ENCODE measurements around the gene RRAS2. TPM values are rescaled to one million over a fixed set of nuclear protein-coding genes. Genes with fewer than 3 reads are reported as not detected.

RRAS2 gene
- polyA plus RNA-seq, 5 donors: 53.9 to 73.8 (median 61.5) TPM

DNA sequence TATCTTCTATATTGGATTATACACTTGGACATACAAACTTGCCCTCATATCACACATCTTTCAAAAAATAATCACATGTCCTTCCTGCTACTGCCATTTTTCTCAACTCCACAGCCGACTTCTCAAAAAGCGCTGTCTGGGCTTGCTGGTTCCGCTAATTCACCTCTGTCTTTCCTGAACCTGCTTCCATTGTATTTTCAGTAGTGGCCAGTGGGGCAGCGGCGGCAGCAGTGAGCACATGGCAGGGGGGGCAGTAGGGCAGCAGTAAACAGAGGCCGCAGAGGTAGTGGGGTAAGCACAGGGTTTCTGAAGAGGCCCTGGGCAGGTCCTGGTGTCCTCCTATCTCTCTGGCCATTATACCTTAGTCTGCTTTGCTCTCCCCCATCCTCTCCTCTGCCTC lies 126.3 kb downstream of the RRAS2 start:
- DNase-seq: no peak

DNA sequence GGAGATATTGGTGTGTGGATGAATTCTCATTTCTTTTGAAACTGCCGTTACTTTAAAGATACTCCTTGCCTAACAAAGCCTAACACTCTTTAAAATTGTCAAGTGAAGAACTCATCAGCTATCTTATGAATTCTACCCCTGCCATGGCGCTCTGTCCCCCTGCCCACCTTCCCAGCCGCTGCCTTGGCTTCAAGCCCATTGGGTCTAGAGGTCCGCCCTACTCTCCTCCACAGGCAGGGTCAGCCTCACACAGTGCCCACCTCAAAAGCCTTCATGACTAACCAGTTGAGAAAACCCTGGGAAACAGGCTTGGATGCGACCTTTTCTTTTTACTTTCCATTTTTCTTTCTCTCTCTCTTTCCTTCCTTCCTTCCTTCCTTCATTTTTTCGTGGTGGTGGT lies 128.6 kb downstream of the RRAS2 start:
- no peak for DNase-seq

DNA sequence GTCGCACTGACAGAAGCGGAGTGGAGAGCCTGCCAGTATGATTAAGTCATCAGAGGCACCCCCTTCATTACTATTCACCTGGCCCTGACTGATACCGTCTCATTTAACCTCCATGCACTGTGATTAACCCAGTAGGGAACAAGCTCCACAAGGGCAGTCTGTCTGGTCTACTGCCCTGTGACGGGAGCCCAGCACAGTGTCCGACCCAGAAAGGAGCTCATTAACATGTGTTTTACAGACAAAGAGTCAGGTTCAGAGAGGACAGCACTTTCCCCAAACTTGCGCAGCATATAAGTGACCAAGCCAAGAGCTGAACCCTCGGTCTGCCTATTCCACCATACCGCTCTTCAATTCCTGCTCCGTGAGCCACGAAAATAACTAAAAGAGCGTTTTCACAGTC lies 129.5 kb downstream of the RRAS2 start:
- DNase-seq: no peak

DNA sequence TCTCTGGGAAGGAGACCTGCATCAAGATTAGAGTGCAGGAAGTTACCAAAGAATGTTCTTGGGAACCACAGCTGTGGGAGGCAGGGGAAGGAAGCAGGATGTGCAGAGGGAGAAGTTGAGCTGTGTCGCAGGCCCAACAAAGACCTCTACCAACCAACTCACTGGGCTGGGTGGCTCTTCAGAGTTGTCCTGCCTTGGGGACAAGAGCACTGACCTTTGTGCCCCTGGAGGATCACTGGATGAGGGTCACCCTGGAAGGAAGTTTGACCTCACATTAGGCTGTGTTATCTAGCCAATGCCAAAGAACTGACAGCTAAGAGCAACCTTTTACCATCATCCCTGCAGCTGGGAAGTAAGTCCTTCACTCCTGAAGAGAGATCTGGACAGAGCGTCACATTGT lies 130.6 kb downstream of the RRAS2 start:
- DNase-seq: no peak

Other genes starting within 250 kb of the RRAS2 start
- 100 to 1,000 TPM; 124 to 154 (median 143) TPM for gene COPB1, start 140.6 kb upstream of the RRAS2 start, polyA plus RNA-seq (ENCODE audit: insufficient read depth in 1 of 5, insufficient read length in 5 of 5, low replicate concordance in 1 of 5)
- 100 to 1,000 TPM; 150 to 202 (median 184) TPM for gene PSMA1, start 161.2 kb upstream of the RRAS2 start, polyA plus RNA-seq (ENCODE audit: insufficient read depth in 1 of 5, insufficient read length in 5 of 5, low replicate concordance in 1 of 5)

Measured in right lung (tissue), 5 donors.